ENCODE measurements around the gene ZNF407.

ZNF407 gene

GRCh38 chr18:74731097-74731496 is 133.4 kb downstream of the ZNF407 start:
- DNase-seq (ENCODE audit: low read depth), result peak; percentile 18

GRCh38 chr18:74732380-74732779 is 134.7 kb downstream of the ZNF407 start:
- DNase-seq (ENCODE audit: low read depth), result no peak

- DNase-seq (ENCODE audit: low read depth), result no peak
These were observed 135.9 kb downstream of the ZNF407 start for GRCh38 chr18:74733598-74733997.

- no peak for DNase-seq (ENCODE audit: low read depth)
These were observed 136.4 kb downstream of the ZNF407 start for GRCh38 chr18:74734013-74734444.

- DNase-seq (ENCODE audit: low read depth), result no peak
These were observed 142.3 kb downstream of the ZNF407 start for GRCh38 chr18:74739926-74740325.

- DNase-seq (ENCODE audit: low read depth), result no peak
These were observed 145.0 kb downstream of the ZNF407 start for GRCh38 chr18:74742573-74743243.

- no peak for DNase-seq (ENCODE audit: low read depth)
These were observed 148.1 kb downstream of the ZNF407 start for GRCh38 chr18:74745633-74746403.

GRCh38 chr18:74748809-74749208 is 151.1 kb downstream of the ZNF407 start:
- no peak for DNase-seq (ENCODE audit: low read depth)

- no peak for DNase-seq (ENCODE audit: low read depth)
These were observed 161.3 kb downstream of the ZNF407 start for GRCh38 chr18:74758995-74759394.

- no peak for DNase-seq (ENCODE audit: low read depth)
These were observed 162.4 kb downstream of the ZNF407 start for GRCh38 chr18:74760026-74760425.

- DNase-seq (ENCODE audit: low read depth), result no peak
These were observed 162.8 kb downstream of the ZNF407 start for GRCh38 chr18:74760436-74760835.

GRCh38 chr18:74766251-74766650 is 168.6 kb downstream of the ZNF407 start:
- no peak for DNase-seq (ENCODE audit: low read depth)

GRCh38 chr18:74768096-74768495 is 170.4 kb downstream of the ZNF407 start:
- DNase-seq (ENCODE audit: low read depth), result no peak

- DNase-seq (ENCODE audit: low read depth), result no peak
These were observed 175.5 kb downstream of the ZNF407 start for GRCh38 chr18:74773171-74773624.

- no peak for DNase-seq (ENCODE audit: low read depth)
These were observed 176.8 kb downstream of the ZNF407 start for GRCh38 chr18:74774486-74774885.

GRCh38 chr18:74775239-74775638 is 177.6 kb downstream of the ZNF407 start:
- peak; percentile 10 for DNase-seq (ENCODE audit: low read depth)

- no peak for DNase-seq (ENCODE audit: low read depth)
These were observed 180.6 kb downstream of the ZNF407 start for GRCh38 chr18:74778191-74778847.

GRCh38 chr18:74784752-74785151 is 187.1 kb downstream of the ZNF407 start:
- DNase-seq (ENCODE audit: low read depth), result no peak

GRCh38 chr18:74785632-74786031 is 188.0 kb downstream of the ZNF407 start:
- DNase-seq (ENCODE audit: low read depth), result no peak

GRCh38 chr18:74788657-74789056 is 191.0 kb downstream of the ZNF407 start:
- no peak for DNase-seq (ENCODE audit: low read depth)

- DNase-seq (ENCODE audit: low read depth), result no peak
These were observed 191.4 kb downstream of the ZNF407 start for GRCh38 chr18:74789078-74789477.

- no peak for DNase-seq (ENCODE audit: low read depth)
These were observed 192.8 kb downstream of the ZNF407 start for GRCh38 chr18:74790451-74790850.
